CD4-positive, alpha-beta T cell treated with Interleukin-17A for 1 hour (primary cell): ENCODE measurements around the gene MEAF6.
A peak's percentile ranks its signal among the peaks of the same experiment; 100 is the strongest.
"Not testable (repeated sequence)": the region's sequence is repeated elsewhere in the genome, so short reads cannot be mapped to it uniquely, and the experiment has no call there.

ENCODE experiments used
- DNase-seq: peaks from one replicate; pipeline ENCODE4 v3.0.0-alpha.2; 2020

Gene MEAF6

DNA sequence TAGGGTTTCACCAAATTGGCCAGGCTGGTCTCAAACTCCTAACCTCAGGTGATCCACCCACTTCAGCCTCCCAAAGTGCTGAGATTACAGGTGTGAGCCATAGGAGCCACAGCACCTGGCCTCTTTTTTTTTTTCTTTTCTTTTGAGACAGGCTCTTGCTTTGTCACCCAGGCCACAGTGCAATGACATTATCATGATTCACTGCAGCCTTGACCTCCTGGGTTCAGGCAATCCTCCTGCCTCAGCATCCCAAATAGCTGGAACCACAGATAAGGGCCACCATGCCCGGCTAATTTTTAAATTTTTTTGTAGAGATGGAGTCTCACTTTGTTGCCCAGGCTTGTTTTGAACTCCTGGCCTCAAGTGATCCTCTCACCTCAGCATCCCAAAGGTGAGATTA lies 15.3 kb upstream of the MEAF6 start:
- DNase-seq, result not testable (repeated sequence)

DNA sequence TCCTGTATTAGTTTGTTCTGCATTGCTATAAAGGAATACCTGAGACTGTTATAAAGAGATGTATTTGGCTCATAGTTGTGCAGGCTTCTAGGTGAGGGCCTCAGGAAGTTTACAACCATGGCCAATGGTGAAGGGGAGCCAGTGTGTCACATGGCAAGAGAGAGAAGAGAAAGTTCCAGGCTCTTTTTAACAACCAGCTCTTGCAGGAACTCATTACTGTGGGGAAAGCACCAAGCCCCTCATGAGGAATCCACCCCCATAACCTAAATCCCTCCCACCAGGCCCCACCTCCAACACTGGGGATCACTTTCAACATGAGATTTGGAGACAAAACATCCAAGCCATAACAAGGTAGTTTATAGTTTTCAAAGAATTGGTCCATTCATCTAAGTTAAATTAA lies 5.0 kb upstream of the MEAF6 start:
- DNase-seq, result peak; percentile 18

DNA sequence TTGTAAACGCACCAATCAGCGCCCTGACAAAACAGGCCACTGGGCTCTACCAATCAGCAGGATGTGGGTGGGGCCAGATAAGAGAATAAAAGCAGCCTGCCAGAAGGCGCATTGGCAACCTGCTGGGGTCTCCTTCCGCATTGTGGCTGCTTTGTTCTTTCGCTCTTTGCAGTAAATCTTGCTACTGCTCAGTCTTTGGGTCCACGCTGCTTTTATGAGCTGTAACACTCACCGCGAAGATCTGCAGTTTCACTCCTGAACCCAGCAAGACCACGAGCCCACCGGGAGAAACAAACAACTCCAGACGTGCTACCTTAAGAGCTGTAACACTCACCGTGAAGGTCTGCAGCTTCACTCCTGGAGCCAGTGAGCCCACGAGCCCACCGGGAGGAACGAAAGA lies 4.4 kb upstream of the MEAF6 start:
- DNase-seq, result peak; percentile 79

DNA sequence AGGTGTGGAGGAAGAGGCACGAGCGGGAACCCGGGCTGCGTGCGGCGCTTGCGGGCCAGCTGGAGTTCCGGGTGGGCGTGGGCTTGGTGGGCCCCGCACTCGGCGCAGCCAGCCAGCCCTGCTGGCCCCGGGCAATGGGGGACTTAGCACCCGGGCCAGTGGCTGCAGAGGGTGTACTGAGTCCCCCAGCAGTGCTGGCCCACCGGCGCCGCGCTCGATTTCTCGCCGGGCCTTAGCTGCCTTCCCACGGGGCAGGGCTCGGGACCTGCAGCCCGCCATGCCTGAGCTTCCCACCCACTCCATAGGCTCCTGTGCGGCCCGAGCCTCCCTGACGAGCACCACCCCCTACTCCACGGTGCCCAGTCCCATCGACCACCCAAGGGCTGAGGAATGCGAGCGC lies 3.7 kb upstream of the MEAF6 start:
- DNase-seq, result not testable (repeated sequence)

DNA sequence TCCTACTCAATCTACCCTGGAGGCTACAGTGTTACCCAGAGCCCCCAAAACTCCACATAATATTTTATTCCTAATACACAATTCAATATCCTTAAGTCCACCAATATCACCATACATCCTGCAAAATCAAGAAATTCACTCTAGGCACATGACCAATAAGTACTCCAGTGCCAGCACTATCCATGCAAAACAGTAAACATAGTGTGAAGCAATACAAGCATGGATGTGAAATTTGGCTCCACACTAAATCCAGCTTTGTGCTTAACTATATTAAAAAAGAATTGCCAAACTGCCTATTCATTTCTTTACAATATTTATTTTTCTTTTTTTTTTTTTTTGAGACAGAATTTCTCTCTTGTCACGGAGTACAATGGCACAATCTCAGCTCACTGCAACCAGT lies 3.0 kb upstream of the MEAF6 start:
- no peak for DNase-seq

DNA sequence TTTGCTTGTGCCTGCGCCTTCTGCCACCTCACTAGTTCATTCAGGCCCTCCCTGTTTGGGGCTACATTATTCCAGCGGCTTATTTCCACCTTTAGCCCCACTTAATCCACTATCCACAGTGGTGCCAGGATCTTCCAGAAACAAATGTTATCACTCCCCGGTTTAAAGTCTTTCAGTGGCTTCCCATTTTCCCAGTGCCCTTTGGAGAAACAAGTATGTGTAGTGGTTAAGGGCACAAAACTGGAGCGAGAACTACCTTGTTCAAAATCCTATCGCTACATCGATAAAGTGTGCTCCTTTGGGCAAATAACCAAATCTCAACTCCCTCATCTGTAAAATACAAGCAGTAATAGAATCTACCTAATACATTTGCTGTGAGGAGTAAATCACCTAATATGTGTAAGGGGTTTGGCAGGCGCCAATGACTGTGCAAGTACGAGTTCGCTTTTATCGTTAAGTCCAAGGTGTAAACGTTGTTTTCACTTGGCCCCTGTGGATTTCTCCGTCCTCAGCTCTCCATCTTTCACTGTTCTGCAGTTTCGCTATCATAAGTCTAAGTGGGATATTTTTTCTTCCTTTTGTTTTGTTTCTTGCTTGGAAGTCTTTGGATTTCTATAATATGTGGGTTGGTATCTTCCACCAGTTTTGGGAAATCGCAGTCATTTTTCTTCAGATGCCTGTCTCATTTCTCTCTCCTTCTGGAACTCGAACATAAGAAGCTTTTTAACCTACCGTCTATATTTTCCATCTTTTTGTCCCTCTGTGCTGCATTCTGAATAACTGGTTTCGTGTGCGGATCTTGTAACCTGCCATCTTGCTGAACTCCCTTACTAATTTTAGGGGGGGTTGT lies 844 bp upstream of the MEAF6 start:
- DNase-seq, result peak; percentile 16

DNA sequence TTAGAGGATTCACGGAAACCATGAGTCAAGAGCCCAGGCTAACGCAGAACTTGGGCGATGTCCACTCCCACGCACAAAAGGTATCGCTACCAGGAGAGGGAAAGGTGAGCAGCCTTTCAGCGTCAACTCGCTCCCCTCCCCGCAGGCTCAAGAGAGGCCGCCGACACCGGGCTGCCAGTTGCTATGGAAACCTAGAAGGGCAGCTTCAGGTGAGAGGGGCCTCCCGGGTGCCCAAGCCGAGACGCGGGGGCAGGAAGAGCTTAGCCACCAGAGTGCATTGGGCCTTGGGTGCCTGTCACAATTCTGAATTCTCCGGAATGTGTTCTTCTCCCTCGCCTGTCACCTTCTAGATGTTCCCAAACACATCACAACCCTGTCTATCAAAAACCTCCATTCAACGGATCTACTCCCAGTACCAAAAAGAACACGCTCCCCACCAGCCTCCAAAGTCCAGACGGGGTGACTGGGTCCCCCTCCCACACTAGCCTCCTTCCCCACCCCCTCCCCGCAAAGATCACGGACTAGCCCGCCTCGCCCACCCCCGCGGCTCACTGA lies 694 bp downstream of the MEAF6 start:
- DNase-seq, result peak; percentile 61

DNA sequence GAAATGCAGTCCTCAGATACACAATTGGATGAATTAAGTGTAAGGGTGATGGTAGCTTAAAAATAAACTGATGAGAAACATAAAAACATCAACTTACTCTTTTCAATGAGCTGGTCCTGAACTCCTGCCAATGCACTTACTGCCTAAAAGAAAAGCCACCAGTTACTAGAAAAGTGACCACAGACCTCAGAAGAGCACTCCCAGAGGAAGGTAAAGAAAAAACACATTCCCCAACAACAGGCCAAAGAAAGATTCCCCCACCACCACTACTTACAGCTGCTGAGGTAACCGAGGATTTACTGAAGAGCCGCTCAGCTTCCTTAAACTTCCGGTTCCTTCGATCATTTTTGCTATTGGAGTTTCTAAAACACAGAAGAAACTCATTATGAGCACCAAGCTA lies 5.4 kb downstream of the MEAF6 start:
- no peak for DNase-seq

DNA sequence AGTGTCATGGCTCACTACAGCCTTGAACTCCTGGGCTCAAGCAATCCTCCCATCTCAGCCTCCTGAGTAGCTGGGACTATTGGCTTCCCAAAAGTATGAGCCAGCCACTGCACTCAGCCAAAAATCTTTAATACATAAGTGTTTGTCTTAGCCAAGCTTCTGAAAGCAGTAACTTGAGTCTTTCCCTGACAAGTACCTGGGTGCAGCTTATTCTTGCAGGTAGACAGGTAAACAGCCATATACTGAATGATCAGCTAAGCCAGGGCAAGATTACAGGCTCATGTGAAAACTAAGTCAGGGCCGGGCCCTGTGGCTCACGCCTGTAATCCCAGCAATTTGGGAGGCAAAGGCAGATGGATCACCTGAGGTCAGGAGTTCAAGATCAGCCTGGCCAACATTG lies 7.8 kb downstream of the MEAF6 start:
- no peak for DNase-seq

DNA sequence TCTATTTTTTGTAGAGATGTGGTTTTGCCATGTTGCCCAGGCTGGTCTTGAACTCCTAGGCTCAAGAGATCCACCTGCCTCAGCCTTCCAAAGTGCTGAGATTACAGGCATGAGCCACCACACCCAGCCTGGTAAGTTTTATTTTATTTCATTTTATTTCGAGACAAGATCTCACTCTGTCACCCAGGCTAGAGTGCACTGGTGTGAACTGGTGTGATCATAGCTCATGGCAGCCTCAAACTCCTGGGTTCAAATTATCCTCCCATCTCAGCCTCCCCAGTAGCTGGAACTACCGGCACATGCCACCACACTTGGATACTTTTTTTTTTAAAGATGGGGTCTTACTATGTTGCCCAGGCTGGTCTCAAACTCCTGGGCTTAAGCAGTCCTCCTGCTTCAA lies 11.8 kb downstream of the MEAF6 start:
- DNase-seq, result not testable (repeated sequence)

DNA sequence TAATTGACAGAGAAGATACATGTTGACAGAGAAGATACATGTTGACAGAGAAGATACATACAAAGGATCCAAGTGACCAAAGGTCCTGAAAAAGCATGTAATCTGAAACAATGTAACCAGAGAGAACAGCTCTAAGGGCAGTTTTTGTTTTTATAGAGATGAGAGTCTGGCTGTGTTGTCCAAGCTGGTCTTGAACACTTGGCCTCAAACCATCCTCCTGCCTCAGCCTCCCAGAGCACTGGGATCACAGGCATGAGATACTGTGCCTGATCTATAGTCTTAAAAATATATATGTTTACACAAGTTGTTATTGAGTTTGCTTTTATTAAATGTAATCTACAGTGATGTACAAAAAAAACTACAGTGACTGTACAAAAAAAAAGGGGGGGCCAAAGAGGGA lies 12.5 kb downstream of the MEAF6 start:
- DNase-seq, result no peak

DNA sequence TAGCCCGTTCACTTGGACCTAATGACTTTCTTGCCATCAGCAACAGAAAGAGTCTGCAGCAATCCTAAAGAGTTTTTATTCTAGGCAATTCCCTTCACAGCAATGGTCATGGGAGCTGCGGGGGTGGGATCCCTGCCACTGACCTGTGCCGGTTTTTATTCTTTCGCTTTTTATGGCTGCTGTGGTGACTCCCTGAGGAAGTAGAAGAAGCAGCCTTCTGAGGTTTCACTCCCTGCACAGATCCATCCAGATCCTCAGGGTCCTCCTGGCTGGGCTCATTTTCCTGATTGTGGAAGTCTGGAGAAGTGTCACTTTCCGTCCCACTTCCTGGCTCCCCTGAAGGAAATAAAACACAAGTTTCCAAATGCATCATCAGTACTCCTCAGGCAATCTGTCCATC lies 12.9 kb downstream of the MEAF6 start:
- no peak for DNase-seq

DNA sequence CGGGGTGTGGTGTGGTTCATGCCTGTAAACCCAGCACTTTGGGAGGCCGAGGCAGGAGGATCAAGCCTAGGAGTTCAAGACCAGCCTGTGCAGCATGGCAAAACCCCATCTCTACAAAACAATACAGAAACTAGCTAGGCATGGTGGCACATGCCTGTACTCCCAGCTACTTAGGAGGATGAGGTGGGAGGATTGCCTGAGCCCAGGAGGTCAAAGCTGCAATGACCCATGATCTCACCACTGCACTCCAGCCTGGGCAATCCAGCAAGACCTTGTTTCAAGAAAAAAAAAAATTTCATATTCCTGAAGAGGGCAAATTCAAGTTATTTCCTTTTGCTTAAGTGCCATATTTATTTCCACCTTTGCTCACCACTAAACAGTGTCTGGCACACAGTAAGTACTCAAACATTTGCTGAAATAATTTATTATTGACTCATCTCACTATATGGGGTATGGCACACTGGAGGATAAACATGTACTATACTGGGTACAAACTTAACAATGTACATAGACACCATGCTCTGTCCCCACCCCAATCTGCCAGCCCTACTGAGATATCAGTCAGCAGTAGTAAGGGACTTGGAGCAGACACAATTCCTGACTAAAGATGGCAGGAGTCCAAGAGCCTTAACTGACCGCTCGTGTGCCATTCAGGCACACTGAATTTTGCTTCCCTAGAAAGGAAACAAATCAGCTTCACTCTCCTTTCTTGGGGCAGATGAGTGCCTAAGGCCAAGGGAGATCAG lies 15.5 kb downstream of the MEAF6 start:
- DNase-seq, result no peak

DNA sequence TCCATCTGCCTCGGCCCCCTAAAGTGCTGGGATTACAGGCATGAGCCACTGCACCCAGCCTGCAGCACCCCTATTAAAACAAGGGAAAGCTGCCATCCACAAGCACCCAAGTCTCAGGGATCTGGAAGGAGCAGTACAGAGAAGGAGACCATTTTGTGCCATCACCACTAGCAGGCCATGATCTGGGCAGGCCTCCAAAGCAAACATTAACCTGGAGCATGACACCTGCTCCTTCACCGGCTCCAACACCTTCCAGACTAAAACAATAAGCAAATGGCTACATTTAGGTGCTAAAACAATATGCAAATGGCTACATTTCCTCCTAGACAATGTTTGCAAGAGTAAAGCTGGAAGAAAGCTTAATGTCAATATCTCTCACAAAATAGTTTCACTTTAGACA lies 16.7 kb downstream of the MEAF6 start:
- no peak for DNase-seq

DNA sequence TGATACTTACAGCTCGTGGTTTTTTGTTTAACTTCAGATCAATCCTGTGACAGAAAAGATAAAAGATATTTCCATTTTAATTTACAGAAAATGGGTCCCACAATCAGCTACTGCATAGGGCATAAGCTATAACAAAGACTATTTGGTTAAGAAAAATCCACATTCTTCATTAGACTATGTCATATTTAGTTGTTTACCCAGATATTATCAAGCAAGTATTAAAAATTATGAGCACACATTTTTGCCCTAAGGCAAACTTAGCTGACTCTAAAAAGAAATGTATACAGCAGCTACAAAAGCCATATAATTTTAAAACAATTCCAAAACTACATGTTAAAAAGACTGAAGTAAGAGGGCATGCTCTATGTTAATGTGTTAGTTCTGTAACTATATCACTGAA lies 18.7 kb downstream of the MEAF6 start:
- DNase-seq, result no peak

DNA sequence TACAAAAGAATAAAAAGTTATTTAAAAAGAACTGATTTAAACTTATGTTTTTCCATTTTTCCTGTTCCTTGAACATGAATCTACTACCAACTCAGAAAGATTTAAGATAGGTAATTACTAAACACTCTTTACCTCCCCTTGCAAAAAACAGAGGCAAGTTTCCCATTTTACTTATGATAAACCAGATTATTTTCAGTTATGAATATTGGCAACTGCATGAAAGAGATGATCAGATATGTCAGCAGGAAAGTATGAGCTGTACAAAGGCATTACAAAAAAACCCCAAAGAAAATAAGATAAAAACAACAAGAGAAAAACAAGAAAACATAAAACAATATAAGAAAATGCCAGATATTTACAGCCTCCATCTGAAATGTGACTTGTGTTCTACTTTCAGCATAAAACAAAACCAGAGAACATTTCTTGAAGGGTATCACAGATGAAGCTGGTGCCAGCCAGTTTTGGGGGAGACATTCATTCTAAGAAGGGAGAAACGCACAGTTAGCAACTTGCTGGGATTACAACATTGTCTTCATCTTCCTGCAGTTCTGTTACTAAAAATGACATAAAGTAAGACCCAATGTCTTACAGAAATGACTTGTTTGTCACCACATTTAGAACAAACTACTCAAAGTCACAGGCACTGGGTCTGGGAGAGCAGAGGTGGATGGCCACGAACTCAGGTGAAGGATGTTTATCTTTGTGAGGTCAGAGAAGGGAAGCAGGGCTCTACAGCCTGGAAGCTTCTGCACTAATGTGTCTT lies 21.0 kb downstream of the MEAF6 start:
- DNase-seq, result no peak

DNA sequence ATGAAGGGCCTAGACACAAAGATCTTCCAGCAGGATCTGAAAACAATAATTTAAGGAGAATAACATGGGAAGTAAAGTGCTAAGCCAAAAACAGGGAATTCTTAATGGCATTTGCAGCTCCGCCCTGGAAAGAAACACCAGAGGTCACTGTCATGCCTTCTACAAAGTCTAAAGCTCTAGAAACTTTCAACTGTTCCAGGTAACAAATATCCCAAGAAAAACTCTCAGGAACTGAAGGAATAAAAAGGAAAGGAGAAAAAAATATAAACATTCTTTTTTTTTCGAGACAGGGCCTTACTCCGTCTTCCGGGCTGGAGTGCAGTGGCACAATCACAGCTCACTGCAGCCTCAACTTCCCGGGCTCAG lies 27.0 kb downstream of the MEAF6 start:
- DNase-seq, result no peak

DNA sequence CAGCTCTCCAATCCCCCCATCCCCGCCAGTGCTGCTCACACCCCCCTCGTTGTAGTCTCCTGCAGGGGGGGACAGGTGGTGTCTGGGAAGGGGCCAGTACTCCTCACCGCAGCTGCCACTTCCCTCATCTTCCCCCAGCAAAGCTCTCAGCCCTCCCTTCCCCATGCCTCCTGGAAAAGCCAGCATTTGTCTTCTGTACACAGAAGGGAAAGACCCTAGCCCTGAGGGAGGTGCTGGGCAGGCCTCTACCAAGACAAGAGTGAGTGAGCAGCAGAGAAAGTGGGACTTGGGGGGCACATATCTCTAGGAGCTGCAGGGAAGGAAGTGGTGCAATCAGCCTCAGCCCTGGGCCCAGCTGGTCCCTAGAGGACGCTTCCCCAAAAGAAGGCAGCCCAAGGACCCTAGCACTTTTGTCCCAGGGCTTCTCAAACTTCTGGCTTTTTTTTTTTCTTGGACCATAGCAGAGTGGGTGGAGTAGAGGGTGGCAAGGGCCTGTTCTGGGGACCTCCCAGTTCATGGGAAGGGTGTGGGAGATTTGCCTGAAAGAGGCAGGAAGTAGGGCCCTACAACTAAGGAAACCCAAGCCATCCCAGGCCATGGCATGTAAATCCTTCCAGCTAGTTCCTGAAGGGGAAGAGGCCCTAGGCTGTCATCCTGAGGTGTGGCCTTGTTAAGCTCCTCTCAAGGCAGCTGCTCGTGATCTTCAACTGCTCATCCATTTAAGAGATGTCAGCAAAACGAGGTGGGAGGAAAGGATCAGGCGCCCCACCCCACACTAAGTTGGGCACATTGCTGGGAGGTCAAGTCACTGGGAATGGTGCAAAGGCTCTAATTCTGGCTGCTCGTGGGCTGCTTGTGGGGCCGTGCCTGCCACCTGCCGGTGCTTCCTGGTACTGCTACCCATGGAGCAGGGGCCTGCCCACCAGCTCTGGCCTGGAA lies 27.6 kb downstream of the MEAF6 start:
- peak; percentile 80 for DNase-seq

DNA sequence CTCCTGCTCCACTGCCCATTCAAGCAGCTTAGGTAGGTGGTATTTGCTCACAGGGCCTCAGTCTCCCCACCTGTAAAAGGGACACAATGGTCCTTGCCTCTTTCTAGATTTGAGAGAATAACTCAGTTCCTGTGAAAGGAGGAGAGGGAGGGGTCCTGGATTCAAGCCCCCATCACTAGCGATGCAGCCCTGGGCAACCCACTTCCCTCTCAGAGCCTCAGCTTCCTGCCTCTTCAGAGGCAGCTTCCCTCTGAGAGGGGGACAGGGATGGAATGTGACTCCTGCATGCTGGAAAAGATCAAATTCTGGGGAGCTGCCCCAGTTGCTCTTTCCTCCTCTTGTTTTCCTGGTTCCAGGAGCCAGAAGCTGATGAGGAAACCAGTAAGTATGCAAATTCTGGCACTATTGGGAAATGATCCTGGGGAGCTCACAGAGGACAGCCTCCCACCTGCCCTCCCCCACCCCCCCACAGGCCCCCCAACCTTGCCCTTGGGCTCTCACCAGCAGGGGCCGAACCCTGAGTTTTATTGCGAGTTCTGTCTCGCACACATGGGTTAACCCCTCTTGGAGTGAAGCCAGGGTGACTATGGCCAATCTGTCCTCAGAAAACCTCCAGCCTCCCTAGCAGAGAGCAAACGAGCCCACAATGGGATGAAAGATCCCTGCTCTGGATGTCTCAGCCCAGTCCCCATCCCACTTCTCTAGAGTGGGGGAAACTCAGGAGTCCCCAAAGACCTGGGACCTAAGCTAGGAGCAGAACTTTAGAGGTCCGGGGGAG lies 28.5 kb downstream of the MEAF6 start:
- DNase-seq, result peak; percentile 24

DNA sequence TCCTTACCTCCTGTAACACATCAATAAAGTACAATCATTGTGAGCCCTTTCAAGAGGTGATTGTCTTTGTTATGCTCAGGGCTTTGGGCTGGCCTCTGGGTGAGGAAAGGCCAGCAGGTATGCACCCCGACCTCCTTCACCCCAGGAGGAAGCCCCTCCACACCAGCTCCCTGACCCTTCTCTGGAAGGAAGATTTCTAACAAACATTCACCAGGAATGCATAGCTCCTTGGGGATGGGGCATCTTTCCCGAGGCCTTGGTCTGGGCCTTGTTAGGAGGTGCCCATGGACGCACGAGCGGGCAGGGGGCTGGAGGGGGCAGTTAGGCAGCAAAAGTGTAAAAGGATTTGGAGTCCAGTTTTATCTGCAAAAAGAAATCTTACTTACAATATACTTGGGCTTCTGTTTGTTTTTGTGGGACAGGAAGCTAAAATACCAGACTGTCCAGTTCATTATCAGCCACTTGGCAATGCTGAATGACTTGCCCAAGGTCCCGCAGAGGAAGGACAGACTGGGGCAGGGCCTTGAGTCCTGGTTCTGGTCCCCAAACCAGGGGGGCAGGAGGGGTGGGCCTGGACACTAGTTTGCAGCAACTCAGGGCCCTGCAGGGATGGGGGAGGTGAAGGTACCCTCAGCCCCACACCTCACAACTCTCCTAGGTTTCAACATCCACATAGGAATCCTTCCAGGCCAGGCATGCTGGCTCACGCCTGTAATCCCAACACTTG lies 30.1 kb downstream of the MEAF6 start:
- peak; percentile 30 for DNase-seq

DNA sequence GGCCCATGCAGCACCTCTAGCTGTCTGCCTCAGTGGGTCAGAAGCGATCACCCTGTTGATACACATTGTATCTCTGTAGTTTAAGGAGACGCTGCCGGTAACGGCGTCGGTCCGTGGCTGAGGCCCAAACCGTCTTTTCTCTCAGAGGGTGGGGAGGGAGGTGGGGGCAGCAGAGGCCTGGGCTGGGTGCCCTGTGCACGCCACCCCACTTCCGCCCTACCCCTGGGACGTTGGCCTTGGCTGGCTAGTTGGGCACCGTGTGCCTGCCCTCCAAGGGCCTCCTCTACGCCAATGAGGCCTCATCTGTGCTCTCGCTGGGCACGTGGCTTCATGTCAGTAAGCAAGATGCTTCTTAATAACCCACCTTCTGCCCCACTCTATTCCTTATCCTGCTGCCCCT lies 30.8 kb downstream of the MEAF6 start:
- DNase-seq, result peak; percentile 17
